Measurements from ENCODE around the gene SRSF11.

DNA sequence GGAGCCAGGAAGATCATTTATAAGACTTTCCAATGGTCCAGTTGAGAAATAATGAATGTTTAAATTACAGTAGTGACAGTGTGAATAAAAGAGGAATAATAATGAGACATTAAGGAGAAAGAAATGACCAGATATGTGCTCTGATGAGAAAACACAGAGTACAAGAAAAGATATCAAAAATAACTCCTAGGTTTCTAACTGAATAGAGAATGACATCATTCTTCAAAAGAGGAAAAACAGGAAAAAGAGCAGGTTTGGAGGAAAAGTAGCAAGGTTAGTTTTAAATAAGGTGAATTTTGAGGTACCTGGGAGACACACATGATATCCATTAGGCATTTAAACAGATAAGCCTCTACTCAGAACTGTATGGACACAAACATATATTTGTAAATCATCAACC lies 78.3 kb downstream of the SRSF11 start:
- TF ChIP-seq, protein P1, sequence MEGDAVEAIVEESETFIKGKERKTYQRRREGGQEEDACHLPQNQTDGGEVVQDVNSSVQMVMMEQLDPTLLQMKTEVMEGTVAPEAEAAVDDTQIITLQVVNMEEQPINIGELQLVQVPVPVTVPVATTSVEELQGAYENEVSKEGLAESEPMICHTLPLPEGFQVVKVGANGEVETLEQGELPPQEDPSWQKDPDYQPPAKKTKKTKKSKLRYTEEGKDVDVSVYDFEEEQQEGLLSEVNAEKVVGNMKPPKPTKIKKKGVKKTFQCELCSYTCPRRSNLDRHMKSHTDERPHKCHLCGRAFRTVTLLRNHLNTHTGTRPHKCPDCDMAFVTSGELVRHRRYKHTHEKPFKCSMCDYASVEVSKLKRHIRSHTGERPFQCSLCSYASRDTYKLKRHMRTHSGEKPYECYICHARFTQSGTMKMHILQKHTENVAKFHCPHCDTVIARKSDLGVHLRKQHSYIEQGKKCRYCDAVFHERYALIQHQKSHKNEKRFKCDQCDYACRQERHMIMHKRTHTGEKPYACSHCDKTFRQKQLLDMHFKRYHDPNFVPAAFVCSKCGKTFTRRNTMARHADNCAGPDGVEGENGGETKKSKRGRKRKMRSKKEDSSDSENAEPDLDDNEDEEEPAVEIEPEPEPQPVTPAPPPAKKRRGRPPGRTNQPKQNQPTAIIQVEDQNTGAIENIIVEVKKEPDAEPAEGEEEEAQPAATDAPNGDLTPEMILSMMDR (optimal IDR thresholded peaks at IDR 0.05 in 1 of 3, IDR thresholded peaks at IDR 0.05 in 1 of 3, conservative IDR thresholded peaks at IDR 0.05 in 1 of 3; ENCODE audit: extremely low read depth in 1 of 3, insufficient read depth in 2 of 3, low read length in 3 of 3): no peak
- no peak for TF ChIP-seq EZH2 (IDR thresholded peaks at IDR 0.05; ENCODE audit: low read length)

Measured in keratinocyte (primary cell).